Measurements from ENCODE around the gene IL4I1. TPM values are rescaled to one million over a fixed set of nuclear protein-coding genes. Genes with fewer than 3 reads are reported as not detected.

Gene IL4I1
- total and polyA plus RNA-seq, 2 of the 8 experiments (the other 6 are each of a cell fraction or from before 2014, with no cell fraction given) = 0.41 to 0.76 TPM

DNA sequence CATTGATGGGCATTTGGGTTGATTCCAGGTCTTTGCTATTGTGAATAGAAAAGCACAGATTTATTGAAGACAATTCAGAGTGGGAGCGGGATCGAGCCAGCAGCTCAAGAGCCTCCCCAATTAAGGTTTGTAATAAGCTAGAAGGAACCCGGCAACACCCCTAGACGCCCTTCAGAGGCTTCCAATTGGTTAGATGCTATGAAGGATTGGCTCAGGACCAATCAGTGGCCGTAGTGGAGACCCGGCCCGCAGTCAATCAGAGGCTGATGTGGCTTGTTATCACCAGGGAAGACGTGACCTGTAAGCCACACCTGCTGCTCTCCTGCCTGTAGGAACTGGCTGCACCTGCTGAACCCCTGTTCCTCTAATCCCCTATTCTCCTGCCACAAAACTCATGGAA, 49.7 kb upstream of the IL4I1 start:
- H4K20me1 ChIP-seq (replicated peaks in 1 of 2; ENCODE audit: control insufficient read depth in 1 of 2, insufficient read depth in 2 of 2, low read length in 2 of 2) = peaks cover 0 to 1% of the 10 kb centered on the region in 2 experiments
- no peak for FAIRE-seq
- TF ChIP-seq SP2 (IDR thresholded peaks at IDR 0.05; ENCODE audit: low read length) (peak; percentile 7; the same call in 1 of the 2 replicates), TBP (IDR thresholded peaks at IDR 0.05; ENCODE audit: low read depth, low read length) (no peak), KDM1A (IDR thresholded peaks at IDR 0.05; ENCODE audit: borderline replicate concordance, low read length) (no peak), RFX5 (IDR thresholded peaks at IDR 0.05; ENCODE audit: borderline replicate concordance, low read depth, low read length) (no peak), RXRA (IDR thresholded peaks at IDR 0.05; ENCODE audit: insufficient read depth, low read depth, low read length) (no peak), CHD1 (IDR thresholded peaks at IDR 0.05; ENCODE audit: low read depth, low read length) (no peak), RBBP5 (IDR thresholded peaks at IDR 0.05; ENCODE audit: borderline replicate concordance, low read depth, low read length) (no peak), CTBP2 (IDR thresholded peaks at IDR 0.05; ENCODE audit: borderline replicate concordance, insufficient read depth, insufficient read length, low read length) (no peak), SP4 (IDR thresholded peaks at IDR 0.05; ENCODE audit: low read length) (no peak), SP1 (IDR thresholded peaks at IDR 0.05; ENCODE audit: low read depth, low read length) (peak; percentile 75), CEBPB (IDR thresholded peaks at IDR 0.05; ENCODE audit: low read depth, low read length) (no peak), ZNF274 (IDR thresholded peaks at IDR 0.05; ENCODE audit: borderline replicate concordance, extremely low read depth, low read length) (no peak), NRF1 (IDR thresholded peaks at IDR 0.05; ENCODE audit: low read depth, low read length) (no peak), CHD2 (IDR thresholded peaks at IDR 0.05; ENCODE audit: low read length) (no peak)
- no peak overlapping the region for H3K23ac ChIP-seq (ENCODE audit: insufficient read length)
- no peaks in the 10 kb centered on the region for H3K36me3 ChIP-seq (ENCODE audit: control insufficient read depth in 2 of 4, insufficient read depth in 4 of 4, low read length in 3 of 4)
- no peak overlapping the region for H3K14ac ChIP-seq (ENCODE audit: insufficient read length)
- no peak overlapping the region for H3K27ac ChIP-seq (ENCODE audit: low read depth, low read length)
- H3K79me1 ChIP-seq (ENCODE audit: low read depth, low read length) = no peaks in the 10 kb centered on the region
- no peak overlapping the region for H3K56ac ChIP-seq (replicated peaks; ENCODE audit: insufficient read length, low read depth, low read length)
- no peak overlapping the region for H3K9ac ChIP-seq (replicated peaks in 1 of 4; ENCODE audit: extremely low read depth in 1 of 4, low read depth in 3 of 4, low read length in 3 of 4)
- DNase-seq (ENCODE audit: low read depth in 1 of 2, low spot score in 2 of 2) = no peak
- H3K18ac ChIP-seq (ENCODE audit: extremely low read depth, low read length) = no peak overlapping the region
- WGBS, 2 experiments (ENCODE audit: extremely low coverage in 1 of 2, insufficient coverage in 1 of 2, insufficient read length in 1 of 2, insufficient replicate concordance in 2 of 2, low coverage in 1 of 2, low lambda C conversion rate in 2 of 2, missing lambda C conversion rate in 1 of 2) = 92% methylated on average over 8 of the region's 8 CpGs; no CpG with 5 or more reads in 1 of the 2 experiments
- no peak overlapping the region for H3K4me2 ChIP-seq (ENCODE audit: insufficient read depth in 1 of 2, low read depth in 2 of 2, low read length in 2 of 2)
- H4K8ac ChIP-seq (ENCODE audit: extremely low read depth, insufficient read depth, low read length) = no peak overlapping the region
- no peak overlapping the region for H4K91ac ChIP-seq (replicated peaks; ENCODE audit: insufficient read length, low read length)
- ChIA-PET POLR2A (ENCODE audit: partially characterized antibody) (interaction anchor here (1.2 kb wide), 1 partner anchor 25 kb away, joined by 3 read pairs; no protein-coding TSS in a partner anchor), CTCF (ENCODE audit: partially characterized antibody) (interaction anchor here (1.0 to 3.4 kb wide), 4 partner anchors 9 to 189 kb away, joined by 3 to 18 read pairs (median 4); no protein-coding TSS in a partner anchor)
- no peak overlapping the region for H2BK15ac ChIP-seq (ENCODE audit: low read length)
- H3K4ac ChIP-seq (replicated peaks; ENCODE audit: insufficient read length, low read depth, low read length) = no peak overlapping the region
- no peak overlapping the region for H2AK5ac ChIP-seq (ENCODE audit: low read depth, low read length)
- no peak overlapping the region for H2BK120ac ChIP-seq (replicated peaks; ENCODE audit: low read depth, low read length)
- no peak overlapping the region for H2BK20ac ChIP-seq (ENCODE audit: low read length)
- no peak overlapping the region for H3K4me3 ChIP-seq (ENCODE audit: extremely low read depth in 1 of 4, insufficient read depth in 2 of 4, low read depth in 3 of 4, low read length in 4 of 4)
- no peaks in the 10 kb centered on the region for H3K23me2 ChIP-seq (ENCODE audit: low read depth, low read length)
- H2BK12ac ChIP-seq (ENCODE audit: low read depth, low read length) = no peak overlapping the region
- no peak overlapping the region for H2BK5ac ChIP-seq (ENCODE audit: low read depth, low read length)
- H3K9me3 ChIP-seq (ENCODE audit: insufficient read depth in 2 of 2, low read depth in 1 of 2, low read length in 1 of 2) = no peaks in the 10 kb centered on the region
- no peak overlapping the region for H4K5ac ChIP-seq (ENCODE audit: insufficient read length, low read depth, low read length)
- H3K4me1 ChIP-seq (replicated peaks in 1 of 4; ENCODE audit: control insufficient read depth in 3 of 4, insufficient read depth in 4 of 4, low read length in 3 of 4) = no peaks in the 10 kb centered on the region
- H3K79me2 ChIP-seq (ENCODE audit: control insufficient read depth in 1 of 2, insufficient read depth in 2 of 2, low read length in 2 of 2) = no peaks in the 10 kb centered on the region
- no peaks in the 10 kb centered on the region for H3K27me3 ChIP-seq (replicated peaks in 1 of 4; ENCODE audit: control insufficient read depth in 3 of 4, extremely low read depth in 1 of 4, insufficient read depth in 3 of 4, low read length in 3 of 4)
- no peak overlapping the region for H2AFZ ChIP-seq (ENCODE audit: low read length)

Measured in H1 (cell line).